HepG2 (cell line): ENCODE results near the gene CDH23. TPM values are rescaled to one million over a fixed set of nuclear protein-coding genes. Genes with fewer than 3 reads are reported as not detected.

Experiments used
- ATF7-NPFF ChIP-seq: sonication (generic); formaldehyde crosslinking; IDR thresholded peaks from 2 replicates; pipeline ENCODE4 v1.8.1; 2023; ENCODE audit warnings: mild to moderate bottlenecking, low read depth, missing genetic modification reagents, moderate library complexity
- FOXJ3 ChIP-seq: sonication (generic); formaldehyde crosslinking; IDR thresholded peaks from 2 replicates; pipeline ENCODE4 v1.4.0; 2020; ENCODE audit warnings: missing genetic modification reagents, mild to moderate bottlenecking, borderline replicate concordance
- HMGA1 ChIP-seq: sonication (generic); formaldehyde crosslinking; conservative IDR thresholded peaks from 2 replicates; pipeline ENCODE4 v1.4.0; 2020; ENCODE audit warnings: missing genetic modification reagents
- SRSF1 ChIP-seq: fragments of 200-400 bp; formaldehyde crosslinking; optimal IDR thresholded peaks from 2 replicates; pipeline ENCODE3; 2017; ENCODE audit warnings: mild to moderate bottlenecking, low read depth, low read length, moderate library complexity
- ZBTB7B ChIP-seq: sonication (generic); formaldehyde crosslinking; IDR thresholded peaks from 2 replicates; pipeline ENCODE4 v1.4.0; 2020; ENCODE audit warnings: missing genetic modification reagents
- ZFP82 ChIP-seq: sonication (generic); formaldehyde crosslinking; IDR thresholded peaks from 2 replicates; pipeline ENCODE4 v1.5.1; 2020; ENCODE audit warnings: mild to moderate bottlenecking, missing genetic modification reagents, borderline replicate concordance
- ZNF24 ChIP-seq: fragments of 450-650 bp; IDR thresholded peaks from 2 replicates; pipeline ENCODE4 v1.6.1; 2017; ENCODE audit warnings: antibody characterized with exemption, mild to moderate bottlenecking
- ZNF282 ChIP-seq: fragments of 450-650 bp; IDR thresholded peaks from 2 replicates; pipeline ENCODE4 v1.6.1; 2018; ENCODE audit not compliant: partially characterized antibody
- ZNF432 ChIP-seq: sonication (generic); formaldehyde crosslinking; IDR thresholded peaks from 2 replicates; pipeline ENCODE4 v1.5.0; 2020; ENCODE audit warnings: missing genetic modification reagents, mild to moderate bottlenecking, borderline replicate concordance
- ZNF670 ChIP-seq: sonication (generic); formaldehyde crosslinking; IDR thresholded peaks from 2 replicates; pipeline ENCODE4 v1.8.0; 2022; ENCODE audit warnings: mild to moderate bottlenecking, missing genetic modification reagents, borderline replicate concordance
- ZNF737 ChIP-seq: sonication (generic); formaldehyde crosslinking; IDR thresholded peaks from 2 replicates; pipeline ENCODE4 v1.5.0; 2020; ENCODE audit warnings: missing genetic modification reagents, mild to moderate bottlenecking, borderline replicate concordance
- ZNF782 ChIP-seq: sonication (generic); formaldehyde crosslinking; IDR thresholded peaks from 2 replicates; pipeline ENCODE4 v1.4.0; 2020; ENCODE audit warnings: missing genetic modification reagents, mild to moderate bottlenecking, borderline replicate concordance
- ZNF83 ChIP-seq: sonication (generic); formaldehyde crosslinking; IDR thresholded peaks from 2 replicates; pipeline ENCODE4 v1.4.0; 2020; ENCODE audit warnings: missing genetic modification reagents, mild to moderate bottlenecking, borderline replicate concordance
- polyA plus RNA-seq, 8 experiments: library from polyadenylated mRNA; depleted of rRNA in 3 of 8; stranded (reverse) in 7 of 8; unstranded in 1 of 8; fragments of >200 nt; fragmentation: Illumina TruSeq in 4 of 8; extraction: Trizol in 4 of 8; gene quantifications; 2 replicates each; pipeline versions ENCODE4 v1.2.1 to v1.2.3, GENCODE V29; 2011 to 2016; ENCODE audit warnings: low read depth in 4 of 8, missing spikeins in 1 of 8, mixed read lengths in 1 of 8; ENCODE audit not compliant: insufficient read depth in 1 of 8
- total RNA-seq, 5 experiments: library from RNA; depleted of rRNA; stranded (reverse); fragments of >200 nt; fragmentation: Illumina TruSeq; extraction: Trizol; gene quantifications; 2 replicates each; pipeline ENCODE4 v1.2.3, GENCODE V29; 2016; ENCODE audit warnings: low read depth in 1 of 5
- TF ChIP-seq, protein P1 (sequence below): sonication (generic); formaldehyde crosslinking; conservative IDR thresholded peaks from 2 replicates; pipeline ENCODE4 v1.8.0; 2022; ENCODE audit warnings: missing genetic modification reagents
- TF ChIP-seq, protein P2 (sequence below): IDR thresholded peaks from 2 replicates; pipeline ENCODE4 v1.6.1; 2016
- TF ChIP-seq, protein P3 (sequence below): fragments of 450-650 bp; IDR thresholded peaks from 2 replicates; pipeline ENCODE4 v1.6.1; 2016
- TF ChIP-seq, protein P4 (sequence below): sonication (generic); formaldehyde crosslinking; IDR thresholded peaks from 2 replicates; pipeline ENCODE4 v1.5.1; 2020; ENCODE audit warnings: mild to moderate bottlenecking, missing genetic modification reagents, borderline replicate concordance
- TF ChIP-seq, protein P5 (sequence below): sonication (generic); formaldehyde crosslinking; IDR thresholded peaks from 2 replicates; pipeline ENCODE4 v1.4.0; 2020; ENCODE audit warnings: missing genetic modification reagents, borderline replicate concordance

CDH23 gene
- total and polyA plus RNA-seq, 2 of the 13 experiments (the other 11 are each of a cell fraction or from before 2014, with no cell fraction given), result 0.13 TPM; not detected in 1

DNA sequence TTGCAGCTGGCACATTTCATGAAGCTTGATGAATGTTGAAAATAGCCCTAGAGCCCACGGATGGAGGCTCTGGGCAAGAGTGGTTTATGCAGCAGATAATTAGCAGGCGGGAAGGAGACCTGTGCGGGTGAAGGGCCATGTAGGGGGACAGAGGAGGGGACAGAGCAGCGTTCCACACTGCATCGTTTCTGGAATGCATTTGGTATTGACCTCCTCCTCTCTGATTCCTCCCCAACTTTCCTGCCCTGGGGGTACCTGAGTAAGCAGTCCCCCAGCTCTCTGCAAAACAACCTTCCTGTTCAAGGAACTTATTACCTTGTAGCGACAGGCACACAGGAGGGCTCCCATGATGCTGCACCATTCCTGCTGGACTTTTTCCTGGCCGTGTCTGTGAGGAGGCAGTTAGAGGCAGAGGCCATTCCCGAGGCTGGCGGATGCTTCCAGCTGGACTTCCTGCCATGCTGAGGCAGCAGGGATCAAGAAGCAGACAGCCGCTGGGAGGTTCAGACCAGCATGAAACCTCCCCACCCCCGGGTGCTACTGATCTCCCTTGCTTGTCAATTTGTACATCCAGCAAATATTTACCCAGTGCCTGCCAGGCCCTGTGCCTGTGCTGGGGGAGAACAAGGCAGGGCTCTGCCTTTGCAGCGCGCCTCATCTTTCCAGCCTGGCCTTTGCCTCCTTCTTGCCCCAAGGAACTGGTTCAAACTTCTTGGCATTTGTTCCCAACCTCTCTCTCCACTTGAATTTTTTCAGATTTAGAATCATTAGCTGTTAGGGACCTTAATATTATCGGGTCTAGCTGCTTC, 48.9 kb upstream of the CDH23 start (continued):
- TF ChIP-seq ZFP82 (CRISPR knock-in tag), result no peak
- no peak for TF ChIP-seq ZNF83 (CRISPR knock-in tag)
- TF ChIP-seq, protein P1, sequence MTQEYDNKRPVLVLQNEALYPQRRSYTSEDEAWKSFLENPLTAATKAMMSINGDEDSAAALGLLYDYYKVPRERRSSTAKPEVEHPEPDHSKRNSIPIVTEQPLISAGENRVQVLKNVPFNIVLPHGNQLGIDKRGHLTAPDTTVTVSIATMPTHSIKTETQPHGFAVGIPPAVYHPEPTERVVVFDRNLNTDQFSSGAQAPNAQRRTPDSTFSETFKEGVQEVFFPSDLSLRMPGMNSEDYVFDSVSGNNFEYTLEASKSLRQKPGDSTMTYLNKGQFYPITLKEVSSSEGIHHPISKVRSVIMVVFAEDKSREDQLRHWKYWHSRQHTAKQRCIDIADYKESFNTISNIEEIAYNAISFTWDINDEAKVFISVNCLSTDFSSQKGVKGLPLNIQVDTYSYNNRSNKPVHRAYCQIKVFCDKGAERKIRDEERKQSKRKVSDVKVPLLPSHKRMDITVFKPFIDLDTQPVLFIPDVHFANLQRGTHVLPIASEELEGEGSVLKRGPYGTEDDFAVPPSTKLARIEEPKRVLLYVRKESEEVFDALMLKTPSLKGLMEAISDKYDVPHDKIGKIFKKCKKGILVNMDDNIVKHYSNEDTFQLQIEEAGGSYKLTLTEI (CRISPR knock-in tag), result no peak
- no peak for TF ChIP-seq ZNF737 (CRISPR knock-in tag)
- no peak for TF ChIP-seq HMGA1 (CRISPR knock-in tag)
- TF ChIP-seq ATF7-NPFF (CRISPR knock-in tag), result no peak
- no peak for TF ChIP-seq ZNF670 (CRISPR knock-in tag)
- TF ChIP-seq, protein P2, sequence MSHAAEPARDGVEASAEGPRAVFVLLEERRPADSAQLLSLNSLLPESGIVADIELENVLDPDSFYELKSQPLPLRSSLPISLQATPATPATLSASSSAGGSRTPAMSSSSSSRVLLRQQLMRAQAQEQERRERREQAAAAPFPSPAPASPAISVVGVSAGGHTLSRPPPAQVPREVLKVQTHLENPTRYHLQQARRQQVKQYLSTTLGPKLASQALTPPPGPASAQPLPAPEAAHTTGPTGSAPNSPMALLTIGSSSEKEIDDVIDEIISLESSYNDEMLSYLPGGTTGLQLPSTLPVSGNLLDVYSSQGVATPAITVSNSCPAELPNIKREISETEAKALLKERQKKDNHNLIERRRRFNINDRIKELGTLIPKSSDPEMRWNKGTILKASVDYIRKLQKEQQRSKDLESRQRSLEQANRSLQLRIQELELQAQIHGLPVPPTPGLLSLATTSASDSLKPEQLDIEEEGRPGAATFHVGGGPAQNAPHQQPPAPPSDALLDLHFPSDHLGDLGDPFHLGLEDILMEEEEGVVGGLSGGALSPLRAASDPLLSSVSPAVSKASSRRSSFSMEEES (CRISPR knock-in tag), result no peak; the same call in 1 of the 2 replicates
- TF ChIP-seq ZBTB7B (CRISPR knock-in tag), result peak; percentile 72; the same call in 1 of the 2 replicates
- 0 out of 2 replicates have a peak, but pooled peaks have one; percentile 40 for TF ChIP-seq ZNF782 (CRISPR knock-in tag)
- TF ChIP-seq ZNF24, result no peak
- no peak for TF ChIP-seq ZNF282
- no peak for TF ChIP-seq ZNF432 (CRISPR knock-in tag)
- TF ChIP-seq, protein P3, sequence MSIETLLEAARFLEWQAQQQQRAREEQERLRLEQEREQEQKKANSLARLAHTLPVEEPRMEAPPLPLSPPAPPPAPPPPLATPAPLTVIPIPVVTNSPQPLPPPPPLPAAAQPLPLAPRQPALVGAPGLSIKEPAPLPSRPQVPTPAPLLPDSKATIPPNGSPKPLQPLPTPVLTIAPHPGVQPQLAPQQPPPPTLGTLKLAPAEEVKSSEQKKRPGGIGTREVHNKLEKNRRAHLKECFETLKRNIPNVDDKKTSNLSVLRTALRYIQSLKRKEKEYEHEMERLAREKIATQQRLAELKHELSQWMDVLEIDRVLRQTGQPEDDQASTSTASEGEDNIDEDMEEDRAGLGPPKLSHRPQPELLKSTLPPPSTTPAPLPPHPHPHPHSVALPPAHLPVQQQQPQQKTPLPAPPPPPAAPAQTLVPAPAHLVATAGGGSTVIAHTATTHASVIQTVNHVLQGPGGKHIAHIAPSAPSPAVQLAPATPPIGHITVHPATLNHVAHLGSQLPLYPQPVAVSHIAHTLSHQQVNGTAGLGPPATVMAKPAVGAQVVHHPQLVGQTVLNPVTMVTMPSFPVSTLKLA, result no peak
- TF ChIP-seq SRSF1, result peak; percentile 58
- TF ChIP-seq, protein P4, sequence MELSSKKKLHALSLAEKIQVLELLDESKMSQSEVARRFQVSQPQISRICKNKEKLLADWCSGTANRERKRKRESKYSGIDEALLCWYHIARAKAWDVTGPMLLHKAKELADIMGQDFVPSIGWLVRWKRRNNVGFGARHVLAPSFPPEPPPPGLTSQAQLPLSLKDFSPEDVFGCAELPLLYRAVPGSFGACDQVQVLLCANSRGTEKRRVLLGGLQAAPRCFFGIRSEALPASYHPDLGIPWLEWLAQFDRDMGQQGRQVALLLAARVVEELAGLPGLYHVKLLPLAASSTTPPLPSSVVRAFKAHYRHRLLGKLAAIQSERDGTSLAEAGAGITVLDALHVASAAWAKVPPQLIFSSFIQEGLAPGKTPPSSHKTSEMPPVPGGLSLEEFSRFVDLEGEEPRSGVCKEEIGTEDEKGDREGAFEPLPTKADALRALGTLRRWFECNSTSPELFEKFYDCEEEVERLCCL (CRISPR knock-in tag), result no peak
- TF ChIP-seq, protein P5, sequence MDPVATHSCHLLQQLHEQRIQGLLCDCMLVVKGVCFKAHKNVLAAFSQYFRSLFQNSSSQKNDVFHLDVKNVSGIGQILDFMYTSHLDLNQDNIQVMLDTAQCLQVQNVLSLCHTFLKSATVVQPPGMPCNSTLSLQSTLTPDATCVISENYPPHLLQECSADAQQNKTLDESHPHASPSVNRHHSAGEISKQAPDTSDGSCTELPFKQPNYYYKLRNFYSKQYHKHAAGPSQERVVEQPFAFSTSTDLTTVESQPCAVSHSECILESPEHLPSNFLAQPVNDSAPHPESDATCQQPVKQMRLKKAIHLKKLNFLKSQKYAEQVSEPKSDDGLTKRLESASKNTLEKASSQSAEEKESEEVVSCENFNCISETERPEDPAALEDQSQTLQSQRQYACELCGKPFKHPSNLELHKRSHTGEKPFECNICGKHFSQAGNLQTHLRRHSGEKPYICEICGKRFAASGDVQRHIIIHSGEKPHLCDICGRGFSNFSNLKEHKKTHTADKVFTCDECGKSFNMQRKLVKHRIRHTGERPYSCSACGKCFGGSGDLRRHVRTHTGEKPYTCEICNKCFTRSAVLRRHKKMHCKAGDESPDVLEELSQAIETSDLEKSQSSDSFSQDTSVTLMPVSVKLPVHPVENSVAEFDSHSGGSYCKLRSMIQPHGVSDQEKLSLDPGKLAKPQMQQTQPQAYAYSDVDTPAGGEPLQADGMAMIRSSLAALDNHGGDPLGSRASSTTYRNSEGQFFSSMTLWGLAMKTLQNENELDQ (CRISPR knock-in tag), result no peak
- peak; percentile 78; the same call in 1 of the 2 replicates for TF ChIP-seq FOXJ3 (CRISPR knock-in tag)
